Activated CD4-positive, CD25-positive, alpha-beta regulatory T cell (primary cell): Measurements from ENCODE around the gene RNF182.
A peak's percentile ranks its signal among the peaks of the same experiment; 100 is the strongest.
"Not testable (repeated sequence)": the region's sequence is repeated elsewhere in the genome, so short reads cannot be mapped to it uniquely, and the experiment has no call there.

ENCODE experiments used
- DNase-seq, 4 experiments: peaks; one replicate each; lab custom pipeline; 2025; lab: John Stamatoyannopoulos, UW

The RNF182 gene

GRCh38 chr6:13917141-13917540 lies 7.6 kb upstream of the RNF182 start:
- no peak for DNase-seq

DNA sequence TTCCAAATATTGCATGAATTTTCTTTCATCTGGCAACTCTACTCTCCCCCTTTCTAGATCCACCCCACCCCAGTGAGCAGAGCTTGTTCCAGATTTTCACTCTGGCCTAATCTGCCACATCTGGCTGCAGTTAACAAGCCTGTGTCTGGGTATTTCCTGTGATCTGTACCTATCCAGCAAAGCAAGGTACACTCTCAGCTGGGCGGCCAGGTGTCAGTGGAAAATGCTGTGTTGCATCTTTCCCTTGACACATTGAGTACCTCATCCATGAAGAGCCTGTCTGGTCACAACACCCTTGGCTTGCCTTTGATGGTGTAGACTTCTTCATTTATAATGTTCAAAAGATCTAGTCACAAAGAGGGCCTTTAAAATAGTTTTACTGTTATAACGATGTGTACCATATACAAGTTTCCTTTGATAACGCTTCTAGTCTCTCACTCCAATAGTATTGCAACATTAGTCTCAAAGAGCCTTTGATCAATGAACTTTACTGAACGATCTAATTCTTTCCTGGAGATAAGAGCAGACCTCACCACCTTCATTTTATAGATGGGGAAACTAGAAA lies 6.0 kb upstream of the RNF182 start:
- no peak for DNase-seq

DNA sequence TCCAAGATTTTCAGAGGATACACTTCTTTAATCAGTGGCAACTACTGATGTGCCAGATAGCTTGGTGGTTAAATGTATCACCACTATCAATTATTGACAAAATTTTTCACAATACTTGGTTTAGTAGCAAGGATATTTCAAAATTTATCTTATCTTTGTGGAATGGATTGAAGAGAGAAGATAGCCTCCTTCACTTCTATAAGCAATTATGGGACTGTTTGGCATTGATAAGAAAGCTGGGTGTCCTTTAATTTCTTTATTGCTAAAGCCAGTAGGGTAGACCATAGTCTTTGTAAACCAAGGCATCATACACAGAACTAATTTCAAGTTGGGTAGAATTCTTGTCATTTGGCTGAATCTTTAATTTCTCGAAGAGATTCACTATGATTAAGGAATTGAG lies 4.9 kb upstream of the RNF182 start:
- no peak for DNase-seq

DNA sequence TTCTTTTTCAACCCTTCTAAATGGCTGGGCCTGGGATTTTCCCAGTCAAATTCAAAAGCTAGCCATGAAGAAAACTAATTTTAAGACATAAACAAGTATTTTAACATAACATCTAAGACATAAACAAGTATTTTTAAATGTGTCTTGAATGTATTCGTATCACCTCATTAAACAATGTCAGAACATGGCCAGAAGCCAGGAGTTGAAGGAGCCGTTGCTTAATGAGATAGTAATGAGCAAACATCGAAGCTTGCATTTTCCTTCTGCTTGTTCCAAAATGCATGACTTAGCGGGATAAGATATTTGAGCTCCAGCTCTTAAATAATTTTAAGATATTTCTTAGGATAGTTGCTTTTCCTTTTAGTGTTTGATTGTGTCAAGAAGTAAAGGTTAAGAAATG lies 4.2 kb upstream of the RNF182 start:
- no peak for DNase-seq

- DNase-seq: no peak
Observed at GRCh38 chr6:13922750-13923149, 2.0 kb upstream of the RNF182 start.

GRCh38 chr6:13923527-13924145 lies 1.1 kb upstream of the RNF182 start:
- DNase-seq: no peak

GRCh38 chr6:13924146-13924948 lies 405 bp upstream of the RNF182 start:
- peak in 1 of 4 experiments; percentile 3 for DNase-seq

- no peak for DNase-seq
Observed at GRCh38 chr6:13926378-13926777, 1.6 kb downstream of the RNF182 start.

DNA sequence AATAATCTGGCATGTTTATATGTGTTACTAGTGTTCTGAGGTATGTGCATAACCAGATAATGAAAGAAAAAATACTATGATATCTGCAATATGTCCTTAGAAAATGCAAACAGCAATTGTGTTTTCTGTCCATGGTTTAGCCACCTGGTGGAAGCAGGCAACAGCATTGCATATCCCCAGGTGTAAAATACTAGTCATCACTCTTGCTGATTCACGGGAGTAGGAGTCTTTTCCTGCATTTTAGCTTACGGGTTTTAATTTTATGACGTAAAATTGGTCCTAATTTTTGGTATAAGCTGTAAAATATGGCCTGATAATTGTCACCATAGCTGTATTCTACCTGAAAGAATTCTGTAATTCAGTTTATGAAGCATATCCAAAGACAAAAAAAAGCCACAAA lies 2.5 kb downstream of the RNF182 start:
- no peak for DNase-seq

- no peak for DNase-seq
Observed at GRCh38 chr6:13929196-13929595, 4.4 kb downstream of the RNF182 start.

DNA sequence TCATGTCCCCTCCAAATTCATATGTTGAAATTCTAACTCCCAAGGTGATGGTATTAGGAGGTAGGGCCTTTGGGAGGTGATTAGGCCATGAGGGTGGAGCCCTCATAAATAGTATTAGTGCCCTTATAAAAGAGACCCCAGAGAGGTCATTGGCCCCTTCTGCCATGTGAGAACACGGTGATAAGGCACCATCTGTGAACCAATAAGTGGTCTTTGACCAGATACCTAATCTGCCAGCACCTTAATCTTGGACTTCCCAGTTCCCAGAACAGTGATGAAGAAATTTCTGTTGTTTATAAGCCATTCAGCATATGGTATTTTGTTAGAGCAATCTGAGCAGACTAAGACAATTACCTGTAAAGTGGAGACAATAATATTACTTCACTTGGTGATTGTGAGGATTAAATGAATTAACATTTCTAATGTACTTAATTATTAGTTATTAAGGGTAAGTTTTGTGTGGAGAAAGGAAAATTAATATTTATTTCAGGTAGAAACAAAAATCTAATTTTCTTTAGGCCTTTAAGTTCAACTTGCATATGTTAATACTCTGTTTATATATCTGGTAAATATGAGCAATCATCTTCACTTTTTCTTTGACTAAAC lies 7.1 kb downstream of the RNF182 start:
- DNase-seq: no peak

- no peak for DNase-seq
Observed at GRCh38 chr6:13932785-13933184, 8.0 kb downstream of the RNF182 start.

DNA sequence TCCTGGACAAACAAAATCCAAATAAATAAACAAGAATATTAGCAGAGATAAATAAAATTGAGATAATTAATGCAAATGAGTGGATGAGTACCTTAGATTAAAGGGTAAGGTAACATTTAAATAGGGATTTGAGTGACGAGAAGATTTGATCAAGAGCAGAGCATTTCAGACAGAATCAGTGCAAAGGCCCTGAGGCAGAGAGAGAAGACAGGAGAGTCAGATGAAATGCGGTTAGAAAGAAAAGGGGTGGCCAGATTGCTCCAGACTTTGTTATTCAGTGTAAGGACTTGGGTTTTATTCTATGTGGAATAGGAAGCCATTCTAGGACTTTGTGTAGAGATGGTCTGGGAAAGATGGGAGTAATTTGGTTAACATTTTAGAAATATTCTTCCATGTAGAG lies 10.0 kb downstream of the RNF182 start:
- no peak for DNase-seq

DNA sequence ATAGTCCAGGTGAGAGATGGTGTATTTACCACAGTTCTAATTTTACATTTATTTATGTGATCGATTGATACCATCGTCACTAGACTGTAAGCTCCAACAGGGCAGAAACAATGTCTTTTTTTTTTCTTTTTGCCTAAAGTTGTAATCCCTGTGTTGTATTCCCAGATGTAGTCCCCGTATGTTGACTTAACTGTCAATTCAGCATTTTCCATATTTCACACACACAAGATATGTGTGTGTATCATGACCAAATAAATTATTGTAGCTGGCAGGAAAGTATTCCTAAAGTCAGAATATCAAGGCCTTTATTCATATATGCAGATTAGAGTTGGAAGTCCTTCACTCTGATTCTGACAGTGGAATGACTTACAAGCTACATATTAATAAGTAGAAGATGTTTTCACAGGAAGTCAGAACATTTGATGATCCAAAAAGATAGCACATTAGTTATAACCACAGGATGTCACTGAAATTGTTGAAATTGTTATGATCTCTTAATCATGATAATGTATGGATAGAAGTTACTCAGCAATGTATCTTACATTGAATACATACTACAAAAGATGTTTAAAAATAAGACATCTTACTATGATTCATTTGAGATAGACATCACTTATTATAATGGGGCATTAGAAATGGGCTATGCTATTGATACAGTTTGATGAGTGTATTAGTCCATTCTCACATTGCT lies 10.6 kb downstream of the RNF182 start:
- DNase-seq: no peak

DNA sequence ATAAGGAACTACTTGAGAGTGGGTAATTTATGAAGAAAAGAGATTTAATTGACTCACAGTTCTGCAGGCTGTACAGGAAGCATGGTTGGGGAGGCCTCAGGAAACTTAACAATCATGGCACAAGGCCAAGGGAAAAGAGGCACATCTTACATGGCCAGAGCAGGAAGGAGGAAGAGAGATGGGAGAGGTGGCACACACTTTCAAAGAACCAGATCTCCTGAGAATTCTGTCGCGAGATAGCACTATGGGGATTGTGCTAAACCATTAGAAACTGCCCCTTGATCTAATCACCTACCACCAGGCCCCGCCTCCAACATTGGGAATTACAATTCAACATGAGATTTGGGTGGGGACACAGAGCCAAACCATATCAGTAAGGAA lies 11.1 kb downstream of the RNF182 start:
- DNase-seq: not testable (repeated sequence)

DNA sequence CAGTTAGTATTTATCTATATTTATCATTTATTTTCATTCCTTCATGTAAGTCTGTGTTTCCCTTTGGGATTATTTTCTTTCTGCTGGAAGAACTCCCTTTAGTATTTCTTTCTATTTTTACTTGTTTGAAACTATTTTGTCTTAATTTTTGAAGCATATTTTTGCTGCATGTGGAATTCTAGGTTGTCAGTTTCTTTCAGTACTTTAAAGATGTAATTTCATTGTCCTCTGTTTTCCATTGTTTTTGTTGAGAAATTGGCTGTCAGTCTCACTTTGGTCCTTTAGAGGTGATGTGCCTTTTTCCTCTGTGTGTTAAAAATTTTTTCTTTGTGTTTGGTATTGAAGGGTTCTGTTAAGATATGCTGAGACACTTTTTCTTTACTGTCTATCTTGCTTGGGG lies 17.1 kb downstream of the RNF182 start:
- DNase-seq: no peak

DNA sequence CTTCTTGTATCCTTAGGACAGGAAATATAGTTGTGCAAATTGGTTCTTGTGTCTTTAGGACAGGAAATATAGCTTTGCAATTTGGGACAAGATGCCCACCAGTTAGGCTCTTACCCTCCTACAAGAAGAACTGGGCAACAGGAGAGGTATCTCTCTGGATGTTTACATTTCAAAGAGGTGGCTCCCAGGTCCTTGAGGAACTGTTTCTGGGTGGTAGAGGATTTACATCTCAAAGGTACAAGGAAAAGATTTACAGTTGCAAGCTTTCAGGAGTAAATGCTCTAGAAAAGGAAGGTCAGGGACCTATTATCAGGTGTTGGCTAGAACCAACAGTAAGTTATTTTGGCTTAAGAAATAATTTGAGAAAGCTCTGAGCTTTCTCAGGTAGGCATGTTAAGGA lies 19.2 kb downstream of the RNF182 start:
- DNase-seq: no peak

GRCh38 chr6:13946506-13946905 lies 21.8 kb downstream of the RNF182 start:
- DNase-seq: no peak

DNA sequence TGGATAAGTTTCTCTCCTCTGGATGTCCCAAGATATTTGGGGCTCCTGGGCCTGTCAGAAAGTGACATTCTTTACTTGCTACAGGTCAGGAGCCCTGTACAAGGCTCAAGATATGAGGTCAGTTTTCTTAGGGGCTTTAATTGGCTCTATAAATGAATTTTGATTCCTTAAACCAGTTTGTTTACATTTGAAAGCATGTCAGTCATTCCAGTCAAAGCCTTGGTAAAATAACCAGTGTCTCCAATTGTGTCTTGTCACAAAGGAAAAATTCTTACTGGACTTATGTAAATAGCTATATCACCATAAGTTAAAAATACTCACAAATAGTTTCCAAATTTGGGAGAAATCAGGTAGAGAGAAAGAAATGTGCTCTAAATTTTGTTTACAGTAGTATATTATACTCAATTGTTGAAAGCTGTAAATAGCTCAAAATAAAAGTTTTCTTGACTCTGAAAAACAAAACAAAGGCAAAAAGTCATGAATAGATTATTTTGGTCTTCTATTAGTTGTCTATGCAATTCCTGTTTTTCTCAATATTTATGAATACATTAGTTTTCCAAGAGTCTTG lies 22.9 kb downstream of the RNF182 start:
- no peak for DNase-seq

DNA sequence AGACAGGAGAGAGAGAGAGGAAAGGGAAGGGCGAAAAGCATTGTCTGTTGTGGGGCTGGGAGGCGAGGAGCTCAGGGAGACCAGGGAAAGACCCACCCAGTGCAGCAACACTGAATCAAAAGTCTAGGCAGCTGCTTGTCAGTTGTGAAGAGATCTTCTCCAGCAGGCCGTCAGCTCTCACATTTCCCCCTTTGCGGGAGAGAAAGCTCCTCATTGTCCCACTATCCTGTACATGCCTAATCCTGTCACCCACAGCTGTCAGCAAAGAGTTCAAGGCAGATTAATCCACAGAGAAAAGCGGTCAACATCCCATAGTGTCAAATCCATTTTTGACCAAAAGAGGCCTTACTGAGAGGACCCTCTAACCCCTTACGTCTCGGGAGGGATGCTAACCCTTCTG lies 27.3 kb downstream of the RNF182 start:
- no peak for DNase-seq

GRCh38 chr6:13953061-13953705 lies 28.4 kb downstream of the RNF182 start:
- no peak for DNase-seq
